K562 (cell line): ENCODE results near the gene PLAA. TPM values are rescaled to one million over a fixed set of nuclear protein-coding genes. Genes with fewer than 3 reads are reported as not detected.

Experiments
- BCLAF1 ChIP-seq, 2 experiments: fragments of 450-650 bp in 1 of 2; IDR thresholded peaks; 2 replicates each; pipeline ENCODE4 v1.6.1; 2011 to 2017; ENCODE audit warnings: low read depth in 2 of 2, antibody characterized with exemption in 1 of 2, borderline replicate concordance in 1 of 2, low read length in 1 of 2, mild to moderate bottlenecking in 1 of 2, mixed read lengths in 1 of 2; ENCODE audit not compliant: control insufficient read depth in 1 of 2
- FOSL1 ChIP-seq: fragments of 200-800 bp; sonication (Bioruptor generic); conservative IDR thresholded peaks from 2 replicates; pipeline ENCODE4 v1.6.1; 2016; ENCODE audit warnings: missing genetic modification characterization, missing compliant biosample characterization
- TCF3 ChIP-seq: sonication (generic); formaldehyde crosslinking; IDR thresholded peaks from 2 replicates; pipeline ENCODE4 v1.4.0; 2020; ENCODE audit warnings: mild to moderate bottlenecking, missing genetic modification reagents
- ZBTB11 ChIP-seq, 3 experiments: fragments of 200-800 bp in 1 of 3; fragments of 250-450 bp in 1 of 3; fragments of 450-650 bp in 1 of 3; sonication (Bioruptor Pico) in 1 of 3; sonication (Bioruptor generic) in 1 of 3; formaldehyde crosslinking in 1 of 3; IDR thresholded peaks; 2 replicates each; pipeline versions ENCODE4 v1.6.1 to v1.8.0; 2016 to 2022; ENCODE audit warnings: mild to moderate bottlenecking in 2 of 3, missing genetic modification characterization in 2 of 3, missing compliant biosample characterization in 1 of 3, moderate library complexity in 1 of 3
- ZFPM2 ChIP-seq: fragments of 250-450 bp; sonication (Bioruptor Pico); IDR thresholded peaks from 2 replicates; pipeline ENCODE4 v1.5.1; 2022; ENCODE audit warnings: mild to moderate bottlenecking
- ZNF263 ChIP-seq: sonication (generic); formaldehyde crosslinking; IDR thresholded peaks from 2 replicates; pipeline ENCODE4 v1.8.0; 2022; ENCODE audit warnings: mild to moderate bottlenecking, missing genetic modification reagents, borderline replicate concordance
- polyA plus RNA-seq, 8 experiments: library from polyadenylated mRNA; depleted of rRNA in 4 of 8; stranded (reverse) in 5 of 8; unstranded in 3 of 8; fragments of >200 nt; fragmentation: Nextera tagmentation in 2 of 8; fragmentation: Illumina TruSeq in 1 of 8; extraction: Ambion mirVana in 2 of 8; extraction: Trizol in 1 of 8; gene quantifications; 2 replicates each; pipeline versions ENCODE4 v1.2.1 to v1.2.3, GENCODE V29; 2011 to 2014; ENCODE audit warnings: inconsistent platforms in 1 of 8, missing spikeins in 1 of 8
- total RNA-seq, 7 experiments: library from RNA; depleted of rRNA in 6 of 7; stranded (reverse); fragments of >200 nt in 6 of 7; fragmentation: Illumina TruSeq in 2 of 7; extraction: Trizol in 2 of 7; gene quantifications; 2 replicates each; pipeline versions ENCODE4 v1.2.1 to v1.2.3, GENCODE V29; 2011 to 2021; ENCODE audit warnings: low replicate concordance in 1 of 7

PLAA gene
- total and polyA plus RNA-seq, 9 of the 15 experiments (the other 6 are each of a cell fraction or from before 2014, with no cell fraction given) = 3.5 to 20.7 (median 16.6) TPM

DNA sequence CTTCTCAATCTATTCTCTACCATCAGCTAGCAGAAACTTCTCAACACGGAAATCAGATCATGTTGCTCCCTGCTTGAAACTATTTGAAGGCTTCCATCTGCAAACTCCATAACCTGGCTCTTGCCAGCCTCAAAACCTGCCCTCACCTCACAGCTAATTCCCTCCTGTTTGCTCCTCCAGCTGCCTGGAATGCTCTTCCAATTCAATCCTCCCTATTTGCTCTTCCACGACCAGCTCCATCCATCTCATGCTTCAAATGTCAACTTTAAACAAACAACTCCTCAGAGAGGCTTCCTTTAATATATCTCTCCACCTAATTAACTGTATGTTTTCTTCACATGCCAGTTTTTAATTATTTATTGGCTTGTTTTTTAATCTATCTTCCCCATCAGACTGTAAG lies 1.5 kb downstream of the PLAA start (continued):
- TF ChIP-seq BCLAF1 (IDR thresholded peaks at IDR 0.05; ENCODE audit: borderline replicate concordance in 1 of 2, control insufficient read depth in 1 of 2, low read depth in 2 of 2, low read length in 1 of 2) = no peak
- TF ChIP-seq ZBTB11 (CRISPR knock-in tag; IDR thresholded peaks at IDR 0.05) = no peak
- no peak for TF ChIP-seq ZFPM2 (CRISPR knock-in tag)
- TF ChIP-seq FOSL1 (tag) = no peak
- no peak for TF ChIP-seq ZNF263
- no peak for TF ChIP-seq TCF3
